Measurements from ENCODE around the gene HK3.

HK3 gene

GRCh38 chr5:176901260-176902101 is 2.3 kb upstream of the HK3 start:
- no peak for DNase-seq

GRCh38 chr5:176900780-176901204 is 1.6 kb upstream of the HK3 start:
- no peak for DNase-seq

- DNase-seq: no peak
Measured at GRCh38 chr5:176899946-176900779, 1.0 kb upstream of the HK3 start.

- DNase-seq: no peak
Measured at GRCh38 chr5:176897263-176897662, 1.9 kb downstream of the HK3 start.

GRCh38 chr5:176895831-176896230 is 3.3 kb downstream of the HK3 start:
- DNase-seq: no peak

GRCh38 chr5:176894298-176894697 is 4.8 kb downstream of the HK3 start:
- DNase-seq: no peak

- DNase-seq: no peak
Measured at GRCh38 chr5:176892663-176893062, 6.5 kb downstream of the HK3 start.

GRCh38 chr5:176891331-176891958 is 7.7 kb downstream of the HK3 start:
- no peak for DNase-seq

GRCh38 chr5:176890455-176891330 is 8.5 kb downstream of the HK3 start:
- DNase-seq: no peak

- no peak for DNase-seq
Measured at GRCh38 chr5:176889321-176890280, 9.5 kb downstream of the HK3 start.

- DNase-seq: no peak
Measured at GRCh38 chr5:176888865-176889165, 10.3 kb downstream of the HK3 start.

GRCh38 chr5:176888016-176888864 is 10.9 kb downstream of the HK3 start:
- DNase-seq: no peak

GRCh38 chr5:176887252-176887849 is 11.8 kb downstream of the HK3 start:
- no peak for DNase-seq

- no peak for DNase-seq
Measured at GRCh38 chr5:176886336-176887251, 12.6 kb downstream of the HK3 start.

- no peak for DNase-seq
Measured at GRCh38 chr5:176884571-176884890, 14.6 kb downstream of the HK3 start.

- DNase-seq: no peak
Measured at GRCh38 chr5:176883700-176884570, 15.2 kb downstream of the HK3 start.

- DNase-seq: no peak
Measured at GRCh38 chr5:176882567-176882903, 16.6 kb downstream of the HK3 start.
